ENCODE results near the gene ZFR2. TPM values are rescaled to one million over a fixed set of nuclear protein-coding genes. Genes with fewer than 3 reads are reported as not detected.

Gene ZFR2
- total RNA-seq, 1 donor from 2014 or later, result not detected

DNA sequence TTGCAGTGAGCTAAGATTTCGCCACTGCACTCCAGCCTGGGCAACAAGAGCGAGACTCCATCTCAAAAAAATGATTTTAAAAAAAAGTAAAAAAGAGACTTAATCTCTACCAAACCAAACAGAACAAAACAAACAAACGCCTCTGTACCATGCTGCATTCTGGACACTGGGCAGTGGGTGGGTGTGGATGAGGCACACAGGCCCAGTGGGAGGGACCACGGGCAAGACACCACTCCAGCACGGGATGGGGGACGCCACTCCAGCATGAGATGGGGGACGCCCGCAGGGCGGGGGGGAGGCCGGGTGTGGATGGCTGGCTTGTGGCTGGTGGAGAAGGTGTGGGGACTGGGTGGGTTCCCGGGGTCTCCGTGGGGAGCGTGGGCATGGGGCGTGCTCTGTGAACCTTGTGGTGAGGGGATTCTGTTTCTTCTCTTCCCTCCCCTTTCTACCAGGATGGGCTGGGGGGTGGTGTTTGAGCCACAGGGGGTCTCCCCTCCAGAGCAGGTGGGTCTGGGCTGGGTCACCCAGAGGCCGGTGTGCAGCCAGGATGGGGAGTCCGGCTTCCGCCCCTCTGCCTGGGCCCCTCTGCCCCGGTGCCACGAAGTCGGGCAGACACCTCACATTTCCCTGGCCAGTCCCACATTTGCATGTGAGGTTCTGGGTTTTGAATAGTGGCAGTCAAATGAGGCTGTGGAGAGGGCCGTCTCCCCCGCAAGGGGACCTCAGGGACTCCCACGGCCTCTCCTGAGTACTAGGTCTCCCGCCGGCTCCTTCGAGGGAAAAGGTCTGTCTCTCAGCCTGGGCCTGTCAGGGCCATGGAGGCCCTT is 58.7 kb downstream of the ZFR2 start:
- no peak overlapping the region for H3K4me3 ChIP-seq (ENCODE audit: low read depth, low read length)
- DNase-seq (ENCODE audit: low read depth), result no peak
- TF ChIP-seq, protein P1, sequence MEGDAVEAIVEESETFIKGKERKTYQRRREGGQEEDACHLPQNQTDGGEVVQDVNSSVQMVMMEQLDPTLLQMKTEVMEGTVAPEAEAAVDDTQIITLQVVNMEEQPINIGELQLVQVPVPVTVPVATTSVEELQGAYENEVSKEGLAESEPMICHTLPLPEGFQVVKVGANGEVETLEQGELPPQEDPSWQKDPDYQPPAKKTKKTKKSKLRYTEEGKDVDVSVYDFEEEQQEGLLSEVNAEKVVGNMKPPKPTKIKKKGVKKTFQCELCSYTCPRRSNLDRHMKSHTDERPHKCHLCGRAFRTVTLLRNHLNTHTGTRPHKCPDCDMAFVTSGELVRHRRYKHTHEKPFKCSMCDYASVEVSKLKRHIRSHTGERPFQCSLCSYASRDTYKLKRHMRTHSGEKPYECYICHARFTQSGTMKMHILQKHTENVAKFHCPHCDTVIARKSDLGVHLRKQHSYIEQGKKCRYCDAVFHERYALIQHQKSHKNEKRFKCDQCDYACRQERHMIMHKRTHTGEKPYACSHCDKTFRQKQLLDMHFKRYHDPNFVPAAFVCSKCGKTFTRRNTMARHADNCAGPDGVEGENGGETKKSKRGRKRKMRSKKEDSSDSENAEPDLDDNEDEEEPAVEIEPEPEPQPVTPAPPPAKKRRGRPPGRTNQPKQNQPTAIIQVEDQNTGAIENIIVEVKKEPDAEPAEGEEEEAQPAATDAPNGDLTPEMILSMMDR (conservative IDR thresholded peaks at IDR 0.05; ENCODE audit: low read depth, low read length), result no peak

DNA sequence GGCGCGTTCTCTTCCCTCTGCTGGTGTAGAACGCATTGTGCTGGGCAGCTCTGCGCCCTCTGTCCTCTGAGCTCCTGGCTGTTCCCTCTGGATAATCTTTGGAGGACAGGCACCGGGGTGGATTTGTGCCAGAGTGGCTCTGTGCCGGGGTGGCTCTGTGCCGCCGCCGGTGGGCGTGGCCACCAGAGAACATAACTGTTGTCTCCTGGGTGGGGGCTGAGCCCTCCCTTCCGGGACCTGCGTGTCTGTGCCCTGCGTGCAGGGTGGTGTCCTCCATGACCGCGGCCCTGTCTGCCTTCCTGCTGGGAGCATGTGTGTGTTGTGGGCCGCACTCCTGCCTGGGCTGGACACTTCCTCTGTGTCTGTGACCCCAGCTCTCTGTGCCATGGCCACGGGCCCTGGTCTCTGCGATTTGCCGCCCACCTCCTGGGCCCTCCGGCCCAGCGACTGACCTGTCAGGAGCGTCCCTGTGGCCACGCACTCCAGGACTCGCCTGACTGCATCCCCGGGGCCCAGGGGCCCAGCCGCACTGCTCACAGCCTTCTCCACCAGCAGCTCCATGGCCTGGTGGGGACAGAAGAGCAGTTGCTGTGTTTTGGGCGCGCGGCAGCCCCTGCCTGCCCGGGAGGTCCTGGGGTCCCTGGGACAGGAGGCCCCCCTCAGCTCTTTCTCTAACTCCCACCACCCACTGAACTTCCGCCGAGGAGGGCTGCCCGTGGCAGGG is 60.3 kb downstream of the ZFR2 start:
- TF ChIP-seq, protein P1 (conservative IDR thresholded peaks at IDR 0.05; ENCODE audit: low read depth, low read length), result no peak
- no peak overlapping the region for H3K4me3 ChIP-seq (ENCODE audit: low read depth, low read length)
- DNase-seq (ENCODE audit: low read depth), result no peak

- TF ChIP-seq, protein P1 (conservative IDR thresholded peaks at IDR 0.05; ENCODE audit: low read depth, low read length), result no peak
- no peak for DNase-seq (ENCODE audit: low read depth)
- H3K4me3 ChIP-seq (ENCODE audit: low read depth, low read length), result no peak overlapping the region
Measured at GRCh38 chr19:3807574-3808354, 61.1 kb downstream of the ZFR2 start.

- no peak overlapping the region for H3K4me3 ChIP-seq (ENCODE audit: low read depth, low read length)
- no peak for DNase-seq (ENCODE audit: low read depth)
- TF ChIP-seq, protein P1 (conservative IDR thresholded peaks at IDR 0.05; ENCODE audit: low read depth, low read length), result no peak
Measured at GRCh38 chr19:3807131-3807480, 61.7 kb downstream of the ZFR2 start.

- no peak overlapping the region for H3K4me3 ChIP-seq (ENCODE audit: low read depth, low read length)
- TF ChIP-seq, protein P1 (conservative IDR thresholded peaks at IDR 0.05; ENCODE audit: low read depth, low read length), result no peak
- no peak for DNase-seq (ENCODE audit: low read depth)
Measured at GRCh38 chr19:3805859-3806258, 63.0 kb downstream of the ZFR2 start.

- H3K4me3 ChIP-seq (ENCODE audit: low read depth, low read length), result no peak overlapping the region
- no peak for DNase-seq (ENCODE audit: low read depth)
- TF ChIP-seq, protein P1 (conservative IDR thresholded peaks at IDR 0.05; ENCODE audit: low read depth, low read length), result no peak
Measured at GRCh38 chr19:3804429-3804828, 64.4 kb downstream of the ZFR2 start.
